OCI-LY7 (cell line): ENCODE data around the gene HEXA.

ENCODE experiments used
- CTCF ChIP-seq: fragments of 200-600 bp; sonication (generic); conservative IDR thresholded peaks from 2 replicates; pipeline ENCODE4 v1.5.1; 2014; ENCODE audit warnings: mild to moderate bottlenecking, antibody characterized with exemption, low read length, moderate library complexity, mixed read lengths
- EZH2phosphoT487 ChIP-seq: fragments of 200-600 bp; sonication (generic); IDR thresholded peaks from 2 replicates; pipeline ENCODE4 v1.6.1; 2018; ENCODE audit warnings: low read depth, borderline replicate concordance, mild to moderate bottlenecking, mixed run types, antibody characterized with exemption, low read length, moderate library complexity, mixed read lengths

GRCh38 chr15:72345806-72346205 lies 30.0 kb downstream of the HEXA start:
- no peak for TF ChIP-seq CTCF
- no peak for TF ChIP-seq EZH2phosphoT487
